ENCODE data around the gene CTXND1.

Gene CTXND1

DNA sequence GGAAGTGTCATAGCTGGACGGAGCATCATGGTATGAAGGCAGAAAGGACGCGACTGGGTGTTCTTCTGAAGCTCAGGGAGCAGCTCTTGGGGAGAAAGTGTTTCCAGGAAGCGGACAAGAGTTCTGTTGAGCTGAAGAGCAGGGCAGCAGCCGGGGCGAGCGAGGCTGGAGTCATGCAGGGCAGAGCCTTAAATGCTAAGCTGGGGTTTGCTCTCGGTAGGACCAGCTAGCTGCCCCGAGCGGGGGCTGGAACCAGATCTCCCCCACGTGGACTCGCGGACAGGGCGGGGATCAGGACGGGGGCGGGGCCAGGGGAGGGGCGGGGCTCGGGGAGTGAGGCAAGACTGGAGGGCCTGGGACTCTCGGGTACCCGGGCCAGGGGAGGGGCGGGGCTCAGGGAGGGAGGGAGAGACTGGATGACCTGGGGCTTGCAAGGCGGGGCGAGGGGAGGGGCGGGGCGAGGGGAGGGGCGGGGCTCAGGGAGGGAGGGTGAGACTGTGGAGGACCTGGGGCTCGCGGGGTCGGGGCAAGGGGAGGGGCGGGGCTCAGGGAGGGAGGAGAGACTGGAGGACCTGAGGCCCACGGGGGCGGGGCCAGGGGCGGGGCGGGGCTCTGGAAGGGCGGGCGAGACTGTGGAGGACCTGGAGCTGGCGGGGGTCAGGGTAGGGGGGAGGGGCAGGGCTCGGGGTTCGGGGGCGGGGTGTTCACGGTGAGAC, 99.7 kb downstream of the CTXND1 start:
- H3K9me3 ChIP-seq (ENCODE audit: control insufficient read depth, insufficient read depth, low read depth, low read length), result no peaks in the 10 kb centered on the region
- peaks cover 30% of the 10 kb centered on the region; the same call in 1 of the 2 replicates for H3K4me1 ChIP-seq (ENCODE audit: control insufficient read depth, insufficient read depth, low read length)
- no peaks in the 10 kb centered on the region for H3K36me3 ChIP-seq (ENCODE audit: control insufficient read depth, insufficient read depth, low read length)
- H3K27ac ChIP-seq (ENCODE audit: low read depth, low read length), result no peak overlapping the region
- H3K9ac ChIP-seq (ENCODE audit: low read length), result peak overlapping the region; percentile 52
- peak overlapping the region; percentile 85 for H3K4me3 ChIP-seq (ENCODE audit: low read depth, low read length)
- H3K27me3 ChIP-seq (ENCODE audit: control insufficient read depth, insufficient read depth, low read length), result peaks cover 10% of the 10 kb centered on the region

DNA sequence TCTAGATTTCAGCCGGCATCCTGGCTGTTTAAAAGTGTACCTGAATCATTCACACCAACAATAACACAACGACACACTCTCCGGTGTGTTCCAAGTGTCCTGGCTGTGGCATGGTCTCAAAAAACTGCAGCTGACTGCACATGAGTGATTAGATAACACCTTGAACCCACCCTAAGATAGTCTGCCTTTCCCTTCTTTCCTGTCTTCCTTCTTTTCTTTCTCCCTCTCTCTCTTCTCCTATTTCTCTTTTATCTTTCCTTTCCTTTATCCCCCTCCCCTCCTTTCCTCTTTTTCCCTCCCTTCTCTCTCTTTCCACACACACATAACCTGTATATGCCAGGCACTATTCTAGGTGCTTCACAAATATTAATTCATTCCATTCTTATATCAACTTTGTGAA, 100.4 kb downstream of the CTXND1 start:
- peaks cover 10% of the 10 kb centered on the region for H3K27me3 ChIP-seq (ENCODE audit: control insufficient read depth, insufficient read depth, low read length)
- no peak overlapping the region for H3K27ac ChIP-seq (ENCODE audit: low read depth, low read length)
- no peaks in the 10 kb centered on the region for H3K9me3 ChIP-seq (ENCODE audit: control insufficient read depth, insufficient read depth, low read depth, low read length)
- no peaks in the 10 kb centered on the region for H3K36me3 ChIP-seq (ENCODE audit: control insufficient read depth, insufficient read depth, low read length)
- H3K4me3 ChIP-seq (ENCODE audit: low read depth, low read length), result peak overlapping the region; percentile 67; the same call in 1 of the 2 replicates
- H3K4me1 ChIP-seq (ENCODE audit: control insufficient read depth, insufficient read depth, low read length), result peaks cover 30% of the 10 kb centered on the region; the same call in 1 of the 2 replicates
- H3K9ac ChIP-seq (ENCODE audit: low read length), result no peak overlapping the region

DNA sequence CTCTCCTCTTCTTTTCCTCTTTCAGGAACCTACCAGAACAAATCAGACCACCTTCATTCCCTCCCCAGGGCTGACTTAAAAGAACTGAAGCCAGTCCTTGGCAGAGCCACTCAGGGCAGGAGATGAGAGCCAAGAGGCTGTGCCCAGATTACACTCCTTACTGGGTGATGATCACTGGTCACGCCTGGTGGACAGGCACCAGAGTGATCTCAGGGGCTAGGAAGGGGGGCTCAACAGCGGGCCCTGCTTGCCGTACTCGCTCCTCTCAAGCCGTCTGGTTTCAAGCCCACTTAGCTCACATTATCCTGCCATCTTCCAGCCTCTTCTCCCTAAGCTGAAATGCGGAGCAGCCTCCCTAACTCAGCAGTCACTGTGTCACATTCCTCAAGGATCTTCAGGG, 100.9 kb downstream of the CTXND1 start:
- peaks cover 30% of the 10 kb centered on the region; the same call in 1 of the 2 replicates for H3K4me1 ChIP-seq (ENCODE audit: control insufficient read depth, insufficient read depth, low read length)
- no peaks in the 10 kb centered on the region for H3K36me3 ChIP-seq (ENCODE audit: control insufficient read depth, insufficient read depth, low read length)
- H3K9me3 ChIP-seq (ENCODE audit: control insufficient read depth, insufficient read depth, low read depth, low read length), result no peaks in the 10 kb centered on the region
- H3K4me3 ChIP-seq (ENCODE audit: low read depth, low read length), result no peak overlapping the region
- peaks cover 10% of the 10 kb centered on the region for H3K27me3 ChIP-seq (ENCODE audit: control insufficient read depth, insufficient read depth, low read length)
- no peak overlapping the region for H3K27ac ChIP-seq (ENCODE audit: low read depth, low read length)
- H3K9ac ChIP-seq (ENCODE audit: low read length), result no peak overlapping the region
